ENCODE measurements around the gene ATP7B.
A peak's percentile ranks its signal among the peaks of the same experiment; 100 is the strongest.
"Not testable (repeated sequence)": the region's sequence is repeated elsewhere in the genome, so short reads cannot be mapped to it uniquely, and the experiment has no call there.

Gene ATP7B

DNA sequence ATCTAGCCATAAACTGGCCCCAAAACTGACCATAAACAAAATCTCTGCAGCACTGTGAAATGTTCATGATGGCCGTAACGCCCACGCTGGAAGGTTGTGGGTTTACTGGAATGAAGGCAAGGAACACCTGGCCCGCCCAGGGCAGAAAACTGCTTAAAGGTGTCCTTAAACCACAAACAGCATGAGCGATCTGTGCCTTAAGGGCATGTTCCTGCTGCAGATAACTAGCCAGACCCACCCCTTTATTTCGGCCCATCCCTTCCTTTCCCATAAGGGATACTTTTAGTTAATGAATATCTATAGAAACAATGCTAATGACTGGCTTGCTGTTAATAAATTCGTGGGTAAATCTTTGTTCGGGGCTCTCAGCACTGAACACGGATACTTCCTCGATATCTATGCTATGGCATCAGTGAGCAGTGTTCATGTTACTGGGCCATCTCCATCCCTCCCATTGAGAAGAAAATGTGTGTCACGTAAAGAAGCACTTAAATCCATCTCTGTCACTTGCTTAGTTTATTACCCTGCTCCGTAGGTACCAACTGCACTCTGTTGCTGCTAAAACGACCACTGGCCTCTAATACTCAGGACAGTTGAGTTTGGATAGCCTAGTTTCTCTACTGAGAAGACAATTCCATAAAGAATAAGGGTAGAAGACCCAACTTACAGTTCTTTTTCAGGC, 5.3 kb downstream of the ATP7B start:
- no peak for DNase-seq

DNA sequence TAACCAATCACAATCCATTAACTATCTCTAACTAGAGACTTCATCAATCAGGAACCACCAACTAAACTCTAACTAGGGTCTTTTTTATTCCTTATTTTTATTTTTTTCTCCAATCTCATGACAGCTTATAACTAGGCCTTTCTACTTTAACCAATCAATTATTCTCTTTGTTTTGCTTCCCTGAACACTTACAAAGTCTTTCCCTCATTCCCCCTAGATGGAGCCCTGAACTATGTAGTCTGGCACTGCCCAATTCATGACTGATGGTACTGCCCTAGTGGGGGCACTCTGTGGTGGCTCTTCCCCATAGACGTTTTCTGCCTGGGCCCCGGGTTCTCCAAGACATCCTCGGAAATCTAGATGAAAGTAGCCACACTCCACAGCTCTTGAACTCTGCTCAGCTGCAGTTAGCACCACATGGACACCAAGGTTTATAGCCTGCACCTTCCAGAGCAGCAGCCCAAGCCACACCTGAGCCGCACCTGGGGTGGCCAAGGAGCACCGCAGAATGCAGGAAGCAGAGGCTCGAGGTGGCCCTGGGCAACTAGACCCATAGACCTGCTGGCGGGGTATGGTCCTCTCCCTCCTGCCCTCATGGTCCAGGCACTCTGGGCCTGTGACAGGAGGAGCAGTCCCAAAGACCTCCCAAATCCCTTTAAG, 6.6 kb downstream of the ATP7B start:
- DNase-seq: no peak

DNA sequence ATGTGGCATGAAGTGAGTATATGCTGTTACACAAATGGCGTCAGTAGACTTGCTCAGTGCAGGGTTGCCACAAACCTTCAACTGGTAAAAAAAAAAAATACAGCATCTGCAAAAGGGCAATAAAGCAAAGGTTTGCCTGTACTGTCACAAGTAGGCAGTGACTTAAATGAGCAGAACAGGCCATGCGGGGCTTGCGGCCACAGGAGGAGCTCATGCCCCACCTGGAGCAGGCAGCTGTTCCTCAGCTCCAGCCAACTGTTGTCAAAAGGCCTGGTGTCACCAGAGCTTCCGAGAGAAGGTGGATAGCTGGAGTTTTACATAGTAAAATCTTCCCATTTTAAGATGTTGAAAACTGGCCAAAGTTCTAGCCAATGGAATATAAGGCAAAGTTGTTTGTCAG, 7.7 kb downstream of the ATP7B start:
- peak; percentile 16 for DNase-seq

- no peak for DNase-seq
These were observed 8.9 kb downstream of the ATP7B start for GRCh38 chr13:52002361-52002760.

GRCh38 chr13:52001120-52001731, 10.0 kb downstream of the ATP7B start:
- DNase-seq: peak; percentile 65

- DNase-seq: no peak
These were observed 11.3 kb downstream of the ATP7B start for GRCh38 chr13:51999921-52000320.

DNA sequence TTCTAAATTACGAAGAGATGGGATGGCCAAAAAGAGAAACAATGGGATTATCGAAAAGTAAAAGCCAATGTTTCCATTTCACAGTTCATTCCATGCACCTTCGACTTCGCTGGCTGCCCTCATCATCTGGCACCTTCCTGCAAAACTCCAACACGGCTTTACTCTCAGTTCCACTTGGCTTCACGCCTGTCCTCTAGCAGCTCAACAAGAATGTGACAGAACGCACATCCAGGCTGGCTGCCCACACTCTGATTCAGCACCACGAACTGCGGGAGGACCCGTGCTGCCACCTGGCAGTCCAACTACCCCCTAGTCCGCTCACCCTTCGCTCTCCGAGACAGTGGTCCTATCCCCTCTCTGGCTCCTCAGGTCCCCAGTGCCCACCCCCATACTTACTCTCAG, 11.7 kb downstream of the ATP7B start:
- DNase-seq: no peak

GRCh38 chr13:51998723-51999509, 12.3 kb downstream of the ATP7B start:
- peak; percentile 10 for DNase-seq

DNA sequence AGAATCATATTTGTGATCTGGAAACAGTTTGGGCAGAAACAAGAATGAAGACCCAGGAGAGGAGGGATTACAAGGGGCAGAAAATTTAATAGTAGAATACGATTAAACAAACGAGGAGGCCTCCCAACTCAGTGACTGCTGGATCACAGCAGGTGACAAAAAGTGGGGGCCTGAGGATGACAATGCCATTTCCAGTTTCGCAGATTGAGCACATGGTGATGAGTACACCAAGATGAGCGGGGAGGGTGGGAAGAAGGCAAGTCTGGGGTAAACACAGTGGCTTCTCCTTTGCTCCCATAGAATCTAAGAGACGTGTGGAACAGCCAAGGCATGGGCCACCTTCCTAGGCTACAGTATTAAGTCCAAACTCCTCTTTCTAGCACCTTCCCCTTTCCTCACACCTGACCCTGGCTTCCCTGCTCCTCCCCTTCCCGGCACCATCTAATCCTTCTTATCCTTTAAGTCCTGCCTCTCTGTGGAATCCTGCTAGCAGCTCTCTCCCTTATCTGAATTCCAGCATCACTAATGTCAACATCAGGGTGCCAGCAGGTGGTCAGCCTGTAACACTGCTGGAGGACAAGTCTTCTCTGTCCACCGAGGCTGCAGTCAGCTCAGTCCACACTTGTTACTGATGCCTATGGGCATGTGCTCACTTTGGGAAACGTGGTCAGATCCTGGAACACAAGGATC, 13.5 kb downstream of the ATP7B start:
- DNase-seq: no peak

GRCh38 chr13:51997186-51997585, 14.1 kb downstream of the ATP7B start:
- DNase-seq: no peak

GRCh38 chr13:51996641-51997040, 14.6 kb downstream of the ATP7B start:
- DNase-seq: no peak

DNA sequence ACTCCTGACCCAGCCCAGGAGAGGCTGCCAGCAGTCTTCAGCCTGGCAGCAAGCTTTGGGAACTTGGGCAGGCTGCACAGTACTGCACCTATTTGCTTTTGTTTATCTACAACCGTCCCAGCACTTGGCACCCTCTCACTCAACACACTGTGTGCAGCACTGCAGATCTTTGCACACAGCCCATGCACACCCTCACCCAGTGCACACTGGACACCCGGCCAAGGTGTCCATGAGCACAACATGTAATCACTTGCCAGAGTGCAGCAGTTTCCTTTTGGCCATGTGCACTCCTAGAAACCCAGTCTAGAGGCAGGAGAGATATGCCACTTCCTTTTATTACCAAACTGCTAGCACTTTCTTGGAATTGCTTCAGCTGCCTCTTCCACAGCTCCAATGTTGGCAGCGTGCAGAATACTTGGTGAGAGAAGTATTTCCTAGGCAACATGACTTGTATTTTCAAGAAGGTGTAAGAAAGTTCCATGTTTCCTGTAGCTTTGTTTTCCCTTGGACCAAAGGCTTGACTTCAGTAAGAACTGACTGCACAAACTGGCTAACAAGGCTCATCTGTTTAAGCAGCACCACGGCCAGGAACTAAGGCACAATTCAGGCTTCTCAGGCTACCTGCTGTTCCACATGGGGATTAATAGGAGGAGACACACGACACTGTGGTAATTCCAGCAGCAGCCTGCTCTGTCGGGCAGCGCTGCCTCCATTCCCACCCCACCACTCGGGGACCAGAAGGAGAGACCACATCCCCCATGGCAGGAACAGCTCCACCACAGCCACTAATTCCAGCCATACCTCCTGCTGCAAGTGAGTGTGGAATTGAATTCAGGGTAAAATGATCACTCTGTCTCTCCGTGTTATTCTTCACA, 15.3 kb downstream of the ATP7B start:
- DNase-seq: peak; percentile 50

- DNase-seq: no peak
These were observed 17.5 kb downstream of the ATP7B start for GRCh38 chr13:51993713-51994112.

DNA sequence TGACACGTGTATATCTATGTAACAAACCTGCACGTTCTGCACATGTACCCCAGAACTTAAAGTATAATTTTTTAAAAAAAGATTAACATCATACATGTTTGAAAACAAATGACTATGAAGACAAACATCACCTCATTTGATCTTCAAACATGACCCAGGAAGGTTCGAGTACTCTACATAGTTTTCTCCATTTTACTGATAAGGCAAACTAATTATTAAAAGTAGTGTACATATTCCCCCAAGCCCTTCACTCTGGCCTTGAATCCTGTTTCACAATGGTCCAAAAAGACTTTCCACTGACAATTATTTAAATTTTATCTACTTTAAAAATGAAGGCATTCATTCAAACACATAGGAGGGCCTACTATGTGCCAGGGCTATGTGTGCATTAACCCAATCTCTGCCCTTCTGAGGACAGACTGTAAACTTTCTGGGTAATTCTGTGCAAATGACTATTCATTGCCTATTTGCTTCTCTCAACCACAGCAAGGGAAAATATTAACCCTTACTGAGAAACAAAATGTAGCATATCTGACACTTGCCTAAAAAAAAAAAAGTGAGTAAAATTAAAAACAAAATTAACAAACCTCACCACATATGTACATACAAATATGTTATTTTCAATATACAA, 22.1 kb downstream of the ATP7B start:
- no peak for DNase-seq

- not testable (repeated sequence) for DNase-seq
These were observed 26.3 kb downstream of the ATP7B start for GRCh38 chr13:51984904-51985303.

GRCh38 chr13:51983292-51983691, 28.0 kb downstream of the ATP7B start:
- DNase-seq: not testable (repeated sequence)

DNA sequence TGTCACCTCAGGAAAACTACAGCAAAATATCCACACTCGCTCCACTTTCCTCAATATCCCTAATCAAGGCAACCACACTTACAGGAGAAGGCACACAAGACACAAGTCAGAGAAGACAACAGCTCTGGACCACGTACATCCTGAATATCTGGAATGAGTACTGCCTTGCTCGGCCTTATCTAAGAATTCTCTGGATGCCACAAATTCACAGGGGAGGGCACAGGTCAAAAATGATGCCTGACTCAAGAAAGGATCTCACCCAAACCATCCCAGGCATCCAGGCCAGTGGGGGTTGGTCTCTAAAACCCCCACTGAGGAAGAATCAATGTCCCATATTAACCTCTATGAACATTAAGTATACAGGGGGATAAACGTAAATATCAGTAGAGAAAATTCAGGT, 29.9 kb downstream of the ATP7B start:
- no peak for DNase-seq

DNA sequence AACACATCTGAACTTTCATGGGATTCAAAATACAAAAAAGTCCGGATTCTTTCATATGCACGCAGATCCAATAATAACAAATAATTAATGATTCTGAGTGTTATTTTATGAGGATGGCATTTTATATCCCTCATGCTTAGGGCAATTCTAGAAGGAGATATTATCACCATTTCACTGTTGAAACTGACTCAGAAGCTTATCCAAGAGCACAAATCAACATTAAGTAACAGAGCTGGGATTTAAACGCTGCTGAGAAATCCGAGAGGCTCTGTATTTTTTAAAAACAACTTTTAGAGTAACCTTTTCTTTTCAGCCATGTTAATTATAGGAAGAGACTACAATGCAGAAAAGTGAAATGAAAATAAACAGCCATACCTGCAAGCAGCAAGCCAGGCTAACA, 30.3 kb downstream of the ATP7B start:
- no peak for DNase-seq

GRCh38 chr13:51978796-51979556, 32.3 kb downstream of the ATP7B start:
- no peak for DNase-seq

- DNase-seq: no peak
These were observed 33.6 kb downstream of the ATP7B start for GRCh38 chr13:51977625-51978024.

DNA sequence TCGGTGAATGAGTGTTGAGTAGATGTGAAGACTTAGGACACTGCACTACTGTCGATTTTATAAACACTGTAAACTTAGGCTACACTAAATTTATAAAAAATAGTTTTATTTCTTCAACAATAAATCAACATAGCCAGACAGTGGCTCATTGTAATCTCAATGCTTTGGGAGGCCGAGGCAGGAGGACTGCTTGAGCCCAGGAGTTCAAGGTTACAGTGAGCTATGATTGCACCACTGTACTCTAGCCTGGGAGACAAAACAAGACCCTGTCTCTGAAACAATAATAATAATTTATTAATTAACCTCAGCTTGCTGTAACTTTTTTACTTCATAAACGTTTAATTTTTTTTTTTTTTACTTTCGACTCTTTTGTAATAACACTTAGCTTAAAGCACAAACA, 34.4 kb downstream of the ATP7B start:
- no peak for DNase-seq
